Measurements from ENCODE around the gene TCF20.

DNA sequence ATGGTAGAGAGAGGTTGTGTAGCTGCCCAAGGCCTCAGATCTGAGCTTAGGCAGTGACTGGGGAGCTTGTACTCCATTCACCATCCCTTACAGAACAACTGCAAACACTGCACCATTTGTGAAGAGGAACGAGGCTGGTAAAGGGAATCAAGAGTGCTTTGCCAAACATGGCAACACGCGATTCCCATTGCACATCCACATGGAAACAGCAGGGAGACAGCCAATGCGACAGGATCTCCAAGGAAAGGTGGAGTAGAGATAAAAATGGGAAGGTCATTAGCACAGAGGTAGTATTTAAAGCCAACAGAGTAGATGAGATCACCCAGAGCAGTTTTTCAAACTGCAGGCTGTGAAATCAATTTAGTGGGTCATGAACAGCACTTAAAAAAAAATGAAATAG is 42.0 kb downstream of the TCF20 start:
- TF ChIP-seq EZH2phosphoT487 (IDR thresholded peaks at IDR 0.05; ENCODE audit: borderline replicate concordance, low read depth) (no peak), POLR2AphosphoS5 (IDR thresholded peaks at IDR 0.05; ENCODE audit: low read depth, low read length) (no peak), SMC3 (IDR thresholded peaks at IDR 0.05; ENCODE audit: low read depth, low read length) (no peak), SIN3A (IDR thresholded peaks at IDR 0.05; ENCODE audit: borderline replicate concordance, low read depth, low read length) (no peak), RAD21 (IDR thresholded peaks at IDR 0.05; ENCODE audit: low read length) (no peak), EP300 (IDR thresholded peaks at IDR 0.05; ENCODE audit: borderline replicate concordance in 1 of 2, low read depth in 1 of 2, low read length in 1 of 2) (no peak), TAF1 (IDR thresholded peaks at IDR 0.05; ENCODE audit: borderline replicate concordance, low read depth, low read length) (no peak), GABPA (IDR thresholded peaks at IDR 0.05; ENCODE audit: low read depth) (no peak), NRF1 (IDR thresholded peaks at IDR 0.05; ENCODE audit: low read depth, low read length) (no peak)
- TF ChIP-seq, protein P1, sequence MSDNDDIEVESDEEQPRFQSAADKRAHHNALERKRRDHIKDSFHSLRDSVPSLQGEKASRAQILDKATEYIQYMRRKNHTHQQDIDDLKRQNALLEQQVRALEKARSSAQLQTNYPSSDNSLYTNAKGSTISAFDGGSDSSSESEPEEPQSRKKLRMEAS (IDR thresholded peaks at IDR 0.05; ENCODE audit: low read depth): no peak
- TF ChIP-seq, protein P2, sequence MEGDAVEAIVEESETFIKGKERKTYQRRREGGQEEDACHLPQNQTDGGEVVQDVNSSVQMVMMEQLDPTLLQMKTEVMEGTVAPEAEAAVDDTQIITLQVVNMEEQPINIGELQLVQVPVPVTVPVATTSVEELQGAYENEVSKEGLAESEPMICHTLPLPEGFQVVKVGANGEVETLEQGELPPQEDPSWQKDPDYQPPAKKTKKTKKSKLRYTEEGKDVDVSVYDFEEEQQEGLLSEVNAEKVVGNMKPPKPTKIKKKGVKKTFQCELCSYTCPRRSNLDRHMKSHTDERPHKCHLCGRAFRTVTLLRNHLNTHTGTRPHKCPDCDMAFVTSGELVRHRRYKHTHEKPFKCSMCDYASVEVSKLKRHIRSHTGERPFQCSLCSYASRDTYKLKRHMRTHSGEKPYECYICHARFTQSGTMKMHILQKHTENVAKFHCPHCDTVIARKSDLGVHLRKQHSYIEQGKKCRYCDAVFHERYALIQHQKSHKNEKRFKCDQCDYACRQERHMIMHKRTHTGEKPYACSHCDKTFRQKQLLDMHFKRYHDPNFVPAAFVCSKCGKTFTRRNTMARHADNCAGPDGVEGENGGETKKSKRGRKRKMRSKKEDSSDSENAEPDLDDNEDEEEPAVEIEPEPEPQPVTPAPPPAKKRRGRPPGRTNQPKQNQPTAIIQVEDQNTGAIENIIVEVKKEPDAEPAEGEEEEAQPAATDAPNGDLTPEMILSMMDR (IDR thresholded peaks at IDR 0.05): no peak
- TF ChIP-seq, protein P3, sequence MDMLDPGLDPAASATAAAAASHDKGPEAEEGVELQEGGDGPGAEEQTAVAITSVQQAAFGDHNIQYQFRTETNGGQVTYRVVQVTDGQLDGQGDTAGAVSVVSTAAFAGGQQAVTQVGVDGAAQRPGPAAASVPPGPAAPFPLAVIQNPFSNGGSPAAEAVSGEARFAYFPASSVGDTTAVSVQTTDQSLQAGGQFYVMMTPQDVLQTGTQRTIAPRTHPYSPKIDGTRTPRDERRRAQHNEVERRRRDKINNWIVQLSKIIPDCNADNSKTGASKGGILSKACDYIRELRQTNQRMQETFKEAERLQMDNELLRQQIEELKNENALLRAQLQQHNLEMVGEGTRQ (IDR thresholded peaks at IDR 0.05; ENCODE audit: borderline replicate concordance, low read depth, low read length): no peak
- TF ChIP-seq, protein P4, sequence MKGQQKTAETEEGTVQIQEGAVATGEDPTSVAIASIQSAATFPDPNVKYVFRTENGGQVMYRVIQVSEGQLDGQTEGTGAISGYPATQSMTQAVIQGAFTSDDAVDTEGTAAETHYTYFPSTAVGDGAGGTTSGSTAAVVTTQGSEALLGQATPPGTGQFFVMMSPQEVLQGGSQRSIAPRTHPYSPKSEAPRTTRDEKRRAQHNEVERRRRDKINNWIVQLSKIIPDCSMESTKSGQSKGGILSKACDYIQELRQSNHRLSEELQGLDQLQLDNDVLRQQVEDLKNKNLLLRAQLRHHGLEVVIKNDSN (IDR thresholded peaks at IDR 0.05; ENCODE audit: borderline replicate concordance, low read depth): no peak

All from SK-N-SH (cell line).